ENCODE measurements around the gene STRIP1. TPM values are rescaled to one million over a fixed set of nuclear protein-coding genes. Genes with fewer than 3 reads are reported as not detected.

Gene STRIP1
- total and polyA plus RNA-seq, 2 donors (not counting 3 experiments of a cell fraction or from before 2014, with no cell fraction given): 26.2 to 42.1 TPM

DNA sequence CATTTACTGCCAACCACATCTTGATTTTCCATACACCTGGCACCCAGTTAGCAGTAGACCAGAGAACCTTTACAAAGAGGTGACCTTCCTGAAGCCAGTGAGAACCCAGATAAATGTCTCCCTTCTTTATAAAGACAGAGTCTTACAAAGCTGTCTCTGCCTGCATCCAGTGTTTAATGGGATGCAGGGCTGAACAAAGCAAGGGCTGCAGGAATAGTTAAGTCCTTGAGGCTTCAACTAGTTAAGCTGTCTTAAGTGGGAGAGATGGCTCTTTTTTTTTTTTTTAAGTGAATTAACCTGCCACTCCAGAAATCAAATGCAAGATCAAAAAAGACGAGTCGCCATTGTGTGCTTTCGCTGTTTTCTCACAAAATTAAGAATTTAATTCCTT lies 48.4 kb upstream of the STRIP1 start:
- Histone ChIP-seq H3K27me3 (ENCODE audit: control insufficient read depth in 2 of 2, insufficient read depth in 2 of 2, low read length in 2 of 2) (no peaks in the 10 kb centered on the region), H3K9me3 (replicated peaks; ENCODE audit: control insufficient read depth, insufficient read depth, low read length) (no peaks in the 10 kb centered on the region), H3K4me1 (ENCODE audit: control insufficient read depth, extremely low read depth, insufficient read depth, low read length) (peaks cover 17% of the 10 kb centered on the region), H3K36me3 (ENCODE audit: control insufficient read depth in 2 of 2, extremely low read depth in 1 of 2, insufficient read depth in 2 of 2, low read length in 2 of 2) (no peaks in the 10 kb centered on the region), H2AFZ (ENCODE audit: low read depth, low read length) (no peak overlapping the region), H3K27ac (ENCODE audit: insufficient read depth, low read depth, low read length) (no peak overlapping the region), H3K4me3 (replicated peaks in 1 of 3; ENCODE audit: insufficient read depth in 1 of 3, low read depth in 1 of 3, low read length in 3 of 3) (peak overlapping the region in 1 of 3 experiments; percentile 91), H3K9me1 (replicated peaks; ENCODE audit: control insufficient read depth, extremely low read depth, insufficient read depth, low read length) (no peaks in the 10 kb centered on the region), H3K79me2 (ENCODE audit: control insufficient read depth, insufficient read depth, low read length) (peaks cover 54% of the 10 kb centered on the region), H3K4me2 (ENCODE audit: insufficient read depth, low read length) (peak overlapping the region; percentile 98), H4K20me1 (replicated peaks; ENCODE audit: control insufficient read depth, extremely low read depth, insufficient read depth, low read length) (no peaks in the 10 kb centered on the region), H3K9ac (replicated peaks; ENCODE audit: extremely low read depth, insufficient read depth, low read length) (peak overlapping the region; percentile 97)
- DNase-seq (ENCODE audit: low read depth, low spot score) (no peak), FAIRE-seq (peak; percentile 53)
- dilution Hi-C loops (cut with MboI; ENCODE audit: extremely low pct_ligation_motif_present, low sequenced_read_pairs) (no loop called here), intact Hi-C loops (cut with micrococcal nuclease) (no loop called here)
- ChIA-PET POLR2A (interaction anchor here (2.8 kb wide), 1 partner anchor 210 kb away, joined by 16 read pairs; no protein-coding TSS in a partner anchor), CTCF (interaction anchor here (2.3 to 12.5 kb wide), 7 partner anchors 24 to 441 kb away, joined by 14 to 807 read pairs (median 54); no protein-coding TSS in a partner anchor)
- TF ChIP-seq FOS (IDR thresholded peaks at IDR 0.05; ENCODE audit: borderline replicate concordance, insufficient read depth, low read length) (no peak), MAX (IDR thresholded peaks at IDR 0.05; ENCODE audit: insufficient read depth, insufficient read length) (no peak), GATA2 (IDR thresholded peaks at IDR 0.05; ENCODE audit: insufficient read depth, insufficient read length, low read depth, low read length) (no peak), JUN (IDR thresholded peaks at IDR 0.05; ENCODE audit: borderline replicate concordance, insufficient read depth, insufficient read length, low read depth) (no peak), POLR2A (IDR thresholded peaks at IDR 0.05; ENCODE audit: low read depth, low read length) (no peak), CTCF (IDR thresholded peaks at IDR 0.05; ENCODE audit: extremely low read depth in 1 of 2, insufficient read depth in 1 of 2, low read depth in 1 of 2, low read length in 2 of 2) (no peak), MYC (IDR thresholded peaks at IDR 0.05; ENCODE audit: low read depth, low read length) (no peak), POLR2AphosphoS5 (IDR thresholded peaks at IDR 0.05; ENCODE audit: insufficient read depth, low read depth, low read length) (no peak)
- TSS peak; percentile 19 for BruUV-seq (replicated peaks)

All from endothelial cell of umbilical vein (primary cell).